Suppressor macrophage (primary cell): ENCODE results near the gene MMP23B.
"Not testable (repeated sequence)": the region's sequence is repeated elsewhere in the genome, so short reads cannot be mapped to it uniquely, and the experiment has no call there.

Experiments used
- DNase-seq, 4 experiments: peaks; one replicate each; pipeline ENCODE4 v3.0.0-alpha.2; 2020 to 2022

Gene MMP23B

DNA sequence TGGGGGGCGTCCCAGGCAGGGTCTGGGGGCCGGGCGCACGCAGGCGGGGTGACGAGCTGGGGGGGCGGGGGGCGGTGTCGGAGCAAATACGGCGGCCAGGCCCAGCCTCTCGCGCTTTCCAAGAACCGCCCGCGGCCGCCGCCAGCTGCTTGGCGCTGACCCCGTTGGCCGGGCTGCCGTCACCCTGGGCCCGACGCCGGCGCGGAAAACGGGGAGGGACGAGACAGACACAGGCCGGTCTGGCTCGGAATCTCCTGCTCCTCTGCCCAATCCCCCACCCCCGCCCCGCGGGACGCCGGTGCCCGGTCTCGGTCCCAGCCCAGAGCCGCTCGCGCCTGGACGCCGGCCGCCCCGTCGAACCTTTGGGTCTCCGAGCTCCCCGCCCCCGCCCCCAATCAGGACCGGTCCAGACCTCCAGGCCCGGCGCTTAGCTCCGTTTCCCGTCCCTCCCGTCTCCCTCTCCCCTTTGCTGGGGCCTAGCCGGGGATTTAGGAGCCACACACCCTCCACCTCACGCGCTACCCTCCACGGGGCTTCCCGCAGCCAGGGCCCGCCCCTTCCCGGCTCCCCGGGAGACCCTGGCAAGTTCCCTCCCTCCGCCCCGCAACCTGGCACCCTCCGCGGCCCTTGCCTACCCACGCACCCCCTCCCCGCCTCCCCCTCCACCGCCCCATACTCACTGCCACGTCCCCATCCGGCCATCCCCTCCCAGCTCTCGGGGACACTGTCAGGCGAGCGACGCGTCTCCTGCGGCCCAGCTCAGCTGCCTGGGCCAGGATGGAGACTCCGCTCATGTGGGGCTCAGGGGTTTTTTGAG, 800 bp upstream of the MMP23B start:
- no peak for DNase-seq

GRCh38 chr1:1633409-1633808, 1.4 kb downstream of the MMP23B start:
- DNase-seq: not testable (repeated sequence)

- DNase-seq: peak in 1 of 4 experiments; percentile 1
Measured at GRCh38 chr1:1634613-1635012, 2.6 kb downstream of the MMP23B start.

DNA sequence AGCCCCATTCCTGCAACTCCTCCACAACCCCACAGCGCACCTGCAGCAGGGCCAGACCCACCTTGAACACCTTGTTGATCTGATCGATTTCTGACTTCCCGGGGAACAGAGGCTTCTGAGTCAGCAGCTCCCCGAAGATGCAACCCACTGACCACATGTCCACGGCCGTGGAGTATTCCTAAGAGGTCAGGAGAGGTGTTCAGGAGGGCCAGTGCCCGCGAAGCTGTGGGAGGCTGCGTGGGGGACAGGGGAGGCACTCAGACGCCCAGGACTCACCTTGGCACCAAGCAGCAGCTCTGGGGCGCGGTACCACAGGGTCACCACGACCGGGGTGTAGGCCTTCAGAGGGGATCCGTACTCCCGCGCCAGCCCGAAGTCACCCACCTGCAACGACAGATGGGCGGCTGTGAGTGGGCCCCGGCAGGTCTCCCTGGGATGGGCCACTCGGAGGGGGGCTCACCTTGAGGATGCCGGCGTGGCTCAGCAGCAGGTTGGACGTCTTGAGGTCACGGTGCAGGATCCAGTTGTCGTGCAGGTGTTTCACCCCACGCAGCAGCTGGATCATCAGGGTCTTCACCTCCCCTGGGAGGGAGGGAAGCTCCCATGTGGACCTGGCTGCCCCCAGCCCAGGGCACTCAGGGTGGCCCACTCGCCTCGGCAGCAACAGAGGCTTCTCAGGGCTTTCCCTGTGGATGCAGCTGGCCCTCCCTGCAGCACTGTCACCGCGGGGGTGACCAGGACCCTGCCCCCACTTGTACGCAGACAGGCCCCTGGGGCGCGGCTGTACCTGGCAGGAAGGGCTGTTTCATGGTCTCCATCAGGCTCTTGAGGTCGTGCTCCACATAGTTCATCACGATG, 4.9 kb downstream of the MMP23B start:
- not testable (repeated sequence) for DNase-seq

GRCh38 chr1:1637479-1637875, 5.5 kb downstream of the MMP23B start:
- not testable (repeated sequence) for DNase-seq

- DNase-seq: not testable (repeated sequence)
Measured at GRCh38 chr1:1638528-1638927, 6.6 kb downstream of the MMP23B start.

DNA sequence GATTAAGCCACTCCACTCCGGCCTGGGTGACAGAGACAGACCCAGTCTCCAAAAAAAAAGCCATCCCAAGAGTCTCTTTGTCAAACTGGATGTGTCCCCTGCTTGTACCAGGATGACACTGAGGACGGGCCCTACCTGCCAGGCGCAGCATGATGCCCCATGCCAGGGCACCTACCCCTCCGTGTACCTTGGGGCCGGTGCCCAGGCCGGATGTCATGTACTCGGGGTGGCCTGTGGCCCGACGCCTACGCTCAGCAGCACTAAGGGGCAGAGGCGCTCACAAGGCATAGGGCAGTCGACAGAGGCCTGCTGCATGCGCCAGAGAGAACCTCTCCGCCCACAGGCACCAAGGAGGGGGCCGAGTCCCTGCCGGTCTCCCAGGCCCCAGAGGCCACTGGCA, 7.4 kb downstream of the MMP23B start:
- not testable (repeated sequence) for DNase-seq

DNA sequence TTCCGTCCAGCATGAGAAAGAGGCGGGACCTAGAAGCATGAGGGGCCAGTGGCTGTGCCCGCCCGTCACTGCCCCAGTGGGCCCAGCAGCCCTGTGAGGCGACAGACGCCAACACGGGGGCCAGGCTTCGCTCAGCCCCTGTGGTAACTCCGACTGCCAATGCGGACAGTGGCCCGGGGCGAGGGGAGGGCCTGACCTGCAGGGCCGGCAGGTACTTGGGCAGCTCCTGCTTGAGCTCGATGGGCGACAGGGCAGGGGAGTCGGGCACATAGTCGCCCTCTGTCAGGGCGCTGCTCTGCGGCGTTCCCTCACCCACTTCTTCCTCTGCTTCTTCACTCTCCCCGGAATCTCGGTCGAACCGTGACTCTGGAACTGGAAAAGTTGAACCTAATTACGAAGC, 8.1 kb downstream of the MMP23B start:
- DNase-seq: not testable (repeated sequence)

DNA sequence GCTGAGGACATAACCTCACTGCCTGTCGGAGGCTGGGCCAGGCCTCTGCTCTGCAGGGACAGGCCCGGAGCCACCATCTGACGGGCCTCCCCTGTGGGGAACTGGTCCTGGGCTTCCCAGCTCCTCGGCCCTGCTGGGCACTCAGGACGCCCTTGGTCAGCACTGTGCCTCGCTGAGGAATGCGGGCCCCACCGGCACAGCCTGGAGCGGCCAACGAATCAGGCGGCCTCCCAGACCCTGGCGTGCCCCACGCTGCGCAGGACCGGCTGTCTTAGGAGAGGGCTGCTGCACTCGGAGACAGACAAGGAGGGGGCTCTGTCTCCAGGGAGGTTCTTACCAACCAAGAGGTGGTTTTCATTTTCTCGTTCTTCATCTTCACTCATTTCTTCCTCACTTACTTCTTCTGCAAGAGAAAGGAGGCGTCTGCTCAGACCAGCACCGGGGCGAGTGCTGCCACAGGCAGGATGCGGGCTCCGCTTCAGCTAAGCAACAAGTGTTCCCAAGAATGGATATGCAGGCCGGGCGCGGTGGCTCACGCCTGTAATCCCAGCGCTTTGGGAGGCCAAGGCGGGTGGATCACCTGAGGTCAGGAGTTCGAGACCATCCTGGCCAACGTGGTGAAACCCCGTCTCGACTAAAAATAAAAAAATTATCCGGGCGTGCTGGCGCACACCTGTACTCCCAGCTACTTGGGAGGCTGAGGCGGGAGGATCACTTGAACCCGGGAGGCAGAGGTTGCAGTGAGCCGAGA, 8.9 kb downstream of the MMP23B start:
- DNase-seq: not testable (repeated sequence)

GRCh38 chr1:1646326-1646725, 14.4 kb downstream of the MMP23B start:
- DNase-seq: not testable (repeated sequence)

- not testable (repeated sequence) for DNase-seq
Measured at GRCh38 chr1:1647567-1648241, 15.7 kb downstream of the MMP23B start.

DNA sequence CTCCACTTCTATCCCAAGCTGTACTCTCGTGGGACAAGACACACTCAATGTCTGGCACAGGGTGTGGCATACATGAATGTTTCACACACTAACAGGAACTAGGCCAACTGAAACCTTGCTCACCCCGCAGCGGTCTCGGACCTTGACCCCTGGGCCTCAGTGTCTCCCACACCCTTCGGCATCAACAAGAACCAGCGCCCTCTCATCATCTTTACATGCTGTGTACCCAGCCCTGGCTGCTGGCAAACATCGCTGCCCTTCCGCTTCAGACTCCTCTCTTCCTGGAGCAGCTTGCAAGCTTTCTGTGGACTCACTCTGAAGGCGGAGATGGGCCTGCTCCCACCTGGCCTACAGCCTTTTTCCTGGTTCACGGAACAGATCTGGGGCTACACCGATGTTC, 16.3 kb downstream of the MMP23B start:
- not testable (repeated sequence) for DNase-seq

- peak; percentile 90 to 97 (median 96) for DNase-seq
Measured at GRCh38 chr1:1658583-1659549, 26.9 kb downstream of the MMP23B start, which contains the start of gene CDK11B. Gene CDK11B (minus strand): TSS chr1:1659004. CDS start chr1:1657485, 1,519 bp downstream.

DNA sequence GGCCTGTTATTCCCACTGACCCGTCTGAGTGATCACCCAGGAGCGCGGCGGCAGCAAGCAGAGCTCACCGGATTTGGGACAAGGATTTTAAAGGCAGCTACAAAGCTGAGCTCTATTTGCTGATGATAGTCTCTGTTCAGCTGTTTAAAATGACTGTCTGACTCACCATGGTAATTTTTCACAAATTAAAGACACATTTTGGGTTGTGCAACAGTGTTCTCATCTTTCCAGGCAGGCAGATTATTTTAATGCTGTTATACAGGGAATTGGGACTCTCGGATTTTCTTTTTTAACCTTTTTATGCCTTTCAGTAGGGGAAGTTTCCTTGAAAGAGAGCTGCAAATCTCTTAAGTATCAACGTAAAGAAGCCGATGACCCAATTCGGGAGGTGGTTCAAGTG, 30.4 kb downstream of the MMP23B start:
- not testable (repeated sequence) for DNase-seq

- DNase-seq: not testable (repeated sequence)
Measured at GRCh38 chr1:1662830-1663560, 31.0 kb downstream of the MMP23B start.

DNA sequence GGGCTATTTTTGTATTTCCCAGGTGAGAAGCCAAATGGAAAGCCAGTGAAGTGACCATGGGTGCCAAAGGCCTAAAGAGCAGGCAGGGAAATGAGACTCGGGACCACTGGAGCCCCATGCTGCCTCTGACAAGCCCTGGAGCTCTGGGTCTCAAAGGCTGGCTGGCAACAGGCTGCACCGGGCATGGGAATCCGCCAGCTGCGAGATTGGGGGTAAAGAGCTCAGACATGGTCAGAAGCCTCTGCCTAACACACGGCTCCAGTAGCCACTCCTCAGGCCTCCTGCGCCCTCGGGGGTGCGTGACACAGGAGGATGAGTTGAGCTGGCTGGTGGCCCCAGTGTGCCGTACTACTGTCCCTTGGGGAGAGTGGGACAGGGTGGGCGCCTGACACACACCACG, 32.3 kb downstream of the MMP23B start:
- DNase-seq: not testable (repeated sequence)

DNA sequence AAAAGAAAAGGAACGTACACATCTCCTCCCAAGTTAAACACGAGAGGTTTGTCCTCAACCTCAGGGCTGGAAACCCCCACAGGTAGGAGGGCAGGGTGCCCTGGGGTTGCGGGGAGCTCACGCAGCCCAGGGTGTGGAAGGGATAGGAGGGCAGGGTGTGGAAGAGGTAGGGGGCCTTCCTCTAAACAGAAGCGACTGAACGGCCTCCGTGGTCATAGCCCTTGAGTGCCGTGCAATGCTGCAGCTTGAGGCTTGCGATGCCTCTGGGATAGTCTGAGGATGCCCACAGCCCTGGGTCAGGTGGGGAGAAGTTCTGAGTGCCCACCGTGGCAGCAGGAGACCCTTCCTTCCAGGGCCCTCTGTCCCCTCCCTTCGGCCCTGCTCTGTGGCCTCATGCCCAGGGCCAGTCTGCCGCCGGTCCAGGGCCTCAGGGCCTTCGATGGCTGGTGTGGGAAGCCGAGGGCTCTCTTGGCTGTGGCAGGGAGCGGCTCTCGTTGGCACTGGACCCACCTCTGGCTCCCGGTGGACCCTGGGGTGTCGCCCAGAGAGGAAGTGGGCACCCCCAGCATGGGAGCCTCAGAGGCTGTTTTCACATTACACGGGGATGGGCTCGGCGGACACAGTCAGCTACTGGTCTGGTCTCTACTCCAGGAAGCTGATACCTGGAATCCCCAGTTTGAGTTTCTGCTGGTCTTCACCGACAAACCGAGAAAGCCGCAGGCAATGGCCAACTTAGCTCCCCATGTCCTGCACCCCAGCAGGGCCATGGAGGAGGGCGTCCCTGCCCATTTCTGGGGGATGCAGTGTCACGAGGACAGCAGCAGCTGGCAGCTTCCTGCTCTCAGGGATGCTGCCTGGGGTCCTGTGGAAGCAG, 33.2 kb downstream of the MMP23B start:
- no peak for DNase-seq

- peak; percentile 32 to 63 (median 42) for DNase-seq
Measured at GRCh38 chr1:1665815-1666251, 33.9 kb downstream of the MMP23B start.

DNA sequence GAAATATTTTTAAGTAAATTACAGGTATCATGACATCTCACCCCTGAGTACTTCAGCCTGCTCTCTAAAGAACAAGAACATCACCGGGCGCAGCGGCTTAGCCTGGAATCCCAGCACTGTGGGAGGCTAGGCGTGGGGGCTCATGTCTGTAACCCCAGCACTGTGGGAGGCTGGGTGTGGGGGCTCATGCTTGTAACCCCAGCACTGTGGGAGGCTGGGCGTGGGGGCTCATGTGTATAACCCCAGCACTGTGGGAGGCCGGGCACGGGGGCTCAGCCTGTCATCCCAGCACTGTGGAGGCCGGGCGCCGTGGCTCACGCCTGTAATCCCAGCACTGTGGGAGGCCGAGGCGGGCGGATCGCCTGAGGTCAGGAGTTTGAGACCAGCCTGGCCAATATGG, 34.6 kb downstream of the MMP23B start:
- DNase-seq: no peak
